GM12878 (cell line): ENCODE data around the gene PRR15. TPM values are rescaled to one million over a fixed set of nuclear protein-coding genes. Genes with fewer than 3 reads are reported as not detected.

Source experiments
- ATAC-seq: fragments of 200-7000 bp; cut with Tn5 transposase; 3 replicates; pipeline ENCODE4 v1.9.1; 2020; ENCODE audit warnings: mild to moderate bottlenecking, moderate library complexity
- BruUV-seq: library from RNA; stranded (reverse); fragments of 400-500 nt; replicated peaks from 2 replicates; lab custom pipeline; 2021; lab: Mats Ljungman, UMichigan
- CTCF ChIA-PET: fragments of 300-600 bp; sonication (Branson Sonifier 250); formaldehyde crosslinking; extraction: SDS; loops from one replicate; lab custom pipeline; 2021; ENCODE audit warnings: inconsistent platforms; lab: Yijun Ruan, JAX
- POLR2A ChIA-PET: fragments of 350-600 bp; formaldehyde crosslinking; extraction: SDS; loops from one replicate; lab custom pipeline; 2021; ENCODE audit warnings: inconsistent platforms; lab: Charles Lee
- RAD21 ChIA-PET: fragments of 300-600 bp; sonication (Branson Sonifier 250); formaldehyde crosslinking; loops from one replicate; lab custom pipeline; 2023; ENCODE audit warnings: antibody characterized with exemption; ENCODE audit not compliant: unreplicated experiment; lab: Charles Lee
- SMC1A ChIA-PET: fragments of 300-600 bp; sonication (Branson Sonifier 250); formaldehyde crosslinking; loops from one replicate; lab custom pipeline; 2023; ENCODE audit not compliant: unreplicated experiment, uncharacterized antibody; lab: Charles Lee
- DNase-seq: peaks from one replicate; pipeline ENCODE4 v3.0.0-alpha.2; 2011; ENCODE audit warnings: low read depth, low spot score
- FAIRE-seq: peaks from 3 replicates; lab custom pipeline; 2011; peaks lifted over from hg19 to GRCh38; lab: Jason Lieb, UNC
- H2AFZ ChIP-seq: 2 replicates; pipeline ENCODE4 v1.6.0; 2011; ENCODE audit warnings: low read depth, low read length, control low read depth; ENCODE audit not compliant: control insufficient read depth
- H3K27ac ChIP-seq: 2 replicates; pipeline ENCODE4 v1.5.1; 2011; ENCODE audit warnings: control low read depth; ENCODE audit not compliant: control insufficient read depth, insufficient read depth
- H3K27me3 ChIP-seq, 2 experiments: replicated peaks in 1 of 2; 2 replicates each; pipeline versions ENCODE4 v1.6.0 to v1.6.1; 2011; ENCODE audit warnings: low read length in 1 of 2; ENCODE audit not compliant: control insufficient read depth in 2 of 2, insufficient read depth in 2 of 2
- H3K36me3 ChIP-seq, 2 experiments: 2 replicates each; pipeline ENCODE4 v1.5.1; 2011; ENCODE audit warnings: low read length in 1 of 2; ENCODE audit not compliant: control insufficient read depth in 2 of 2, insufficient read depth in 2 of 2
- H3K4me1 ChIP-seq: 2 replicates; pipeline ENCODE4 v1.6.1; 2011; ENCODE audit warnings: mild to moderate bottlenecking, low read length, moderate library complexity, mixed read lengths; ENCODE audit not compliant: control insufficient read depth, insufficient read depth
- H3K4me2 ChIP-seq: 2 replicates; pipeline ENCODE4 v1.6.0; 2011; ENCODE audit warnings: control low read depth; ENCODE audit not compliant: control insufficient read depth, insufficient read depth
- H3K4me3 ChIP-seq: fragments of 200-600 bp; sonication (generic); 2 replicates; pipeline ENCODE4 v1.5.1; 2016
- H3K79me2 ChIP-seq: 2 replicates; pipeline ENCODE4 v1.6.0; 2011; ENCODE audit warnings: low read length; ENCODE audit not compliant: control insufficient read depth, insufficient read depth
- H3K9ac ChIP-seq: 2 replicates; pipeline ENCODE4 v1.8.0; 2011; ENCODE audit warnings: low read length, control low read depth, mixed read lengths; ENCODE audit not compliant: control insufficient read depth, insufficient read depth
- H3K9me3 ChIP-seq: replicated peaks from 3 replicates; pipeline ENCODE4 v1.5.1; 2011; ENCODE audit warnings: mild to moderate bottlenecking, low read length; ENCODE audit not compliant: control insufficient read depth, insufficient read depth
- H4K20me1 ChIP-seq: 2 replicates; pipeline ENCODE4 v1.6.0; 2011; ENCODE audit not compliant: control insufficient read depth, insufficient read depth
- ATF7 ChIP-seq: fragments of 450-650 bp; IDR thresholded peaks from 2 replicates; pipeline ENCODE4 v1.6.1; 2016; ENCODE audit warnings: low read depth, mild to moderate bottlenecking
- BACH1 ChIP-seq: fragments of 450-650 bp; IDR thresholded peaks from 2 replicates; pipeline ENCODE4 v1.6.1; 2017; ENCODE audit warnings: mild to moderate bottlenecking, borderline replicate concordance
- BCLAF1 ChIP-seq: fragments of 450-650 bp; IDR thresholded peaks from 2 replicates; pipeline ENCODE4 v1.6.1; 2017; ENCODE audit warnings: antibody characterized with exemption, mild to moderate bottlenecking, moderate library complexity
- CBFB ChIP-seq: IDR thresholded peaks from 2 replicates; pipeline ENCODE4 v1.6.1; 2016; ENCODE audit warnings: antibody characterized with exemption, low read depth
- CBX3 ChIP-seq: fragments of 200-600 bp; sonication (generic); IDR thresholded peaks from 2 replicates; pipeline ENCODE4 v1.6.1; 2016; ENCODE audit warnings: low read depth, borderline replicate concordance
- E2F8 ChIP-seq: fragments of 450-650 bp; IDR thresholded peaks from 2 replicates; pipeline ENCODE4 v1.6.1; 2018; ENCODE audit warnings: mild to moderate bottlenecking, low read depth, moderate library complexity; ENCODE audit not compliant: partially characterized antibody
- GATAD2B ChIP-seq: fragments of 450-650 bp; conservative IDR thresholded peaks from 2 replicates; pipeline ENCODE4 v1.6.1; 2017; ENCODE audit warnings: low read depth, mild to moderate bottlenecking, moderate library complexity
- HDAC2 ChIP-seq: fragments of 200-600 bp; sonication (generic); IDR thresholded peaks from 2 replicates; pipeline ENCODE4 v1.6.1; 2017
- KLF5 ChIP-seq: fragments of 450-650 bp; IDR thresholded peaks from 2 replicates; pipeline ENCODE4 v1.6.1; 2014; ENCODE audit warnings: mild to moderate bottlenecking; ENCODE audit not compliant: partially characterized antibody
- MAX ChIP-seq: IDR thresholded peaks from 2 replicates; pipeline ENCODE4 v1.6.1; 2012; ENCODE audit warnings: low read depth, low read length, improper control_type of control experiment
- MTA3 ChIP-seq: IDR thresholded peaks from 2 replicates; pipeline ENCODE4 v1.6.1; 2012; ENCODE audit warnings: low read length, inconsistent platforms, borderline replicate concordance
- POLR2A ChIP-seq: IDR thresholded peaks from 2 replicates; pipeline ENCODE4 v1.6.1; 2011; ENCODE audit warnings: low read depth, mild to moderate bottlenecking, low read length
- ZBTB11 ChIP-seq: fragments of 450-650 bp; formaldehyde crosslinking; IDR thresholded peaks from 2 replicates; pipeline ENCODE4 v1.5.0; 2022; ENCODE audit warnings: mild to moderate bottlenecking, missing genetic modification characterization
- ZSCAN29 ChIP-seq: fragments of 450-650 bp; IDR thresholded peaks from 2 replicates; pipeline ENCODE4 v1.6.1; 2017; ENCODE audit warnings: mild to moderate bottlenecking, moderate library complexity
- WGBS: methylation state at CpG from one replicate; pipeline ENCODE4 v1.1.6; 2016; ENCODE audit warnings: low lambda C conversion rate; ENCODE audit not compliant: insufficient replicate concordance, insufficient coverage; ENCODE audit errors: missing lambda C conversion rate; 5-methylcytosine and 5-hydroxymethylcytosine counted together
- in situ Hi-C: fragments of 300-500 bp; cut with MboI; formaldehyde crosslinking; loops from 9 replicates; pipeline ENCODE4 v1.14.3; 2018; ENCODE audit warnings: mixed read lengths
- intact Hi-C: fragments of 100-400 bp; cut with micrococcal nuclease; formaldehyde crosslinking; loops from one replicate; pipeline ENCODE4 v1.14.2; 2022; ENCODE audit not compliant: unreplicated experiment
- polyA plus RNA-seq, 11 experiments: library from polyadenylated mRNA; depleted of rRNA in 4 of 11; unstranded in 6 of 11; stranded (reverse) in 5 of 11; fragments of >200 nt; fragmentation: Nextera tagmentation in 4 of 11; fragmentation: Illumina TruSeq in 1 of 11; extraction: Ambion mirVana in 4 of 11; extraction: Trizol in 1 of 11; gene quantifications; 1 replicate in 1 of 11; 2 replicates in 10 of 11; pipeline versions ENCODE4 v1.2.1 to v1.2.3, GENCODE V29; 2011 to 2016; ENCODE audit warnings: inconsistent platforms in 2 of 11, missing spikeins in 2 of 11, low read depth in 1 of 11
- total RNA-seq, 4 experiments: library from RNA; depleted of rRNA in 3 of 4; stranded (reverse); fragments of >200 nt in 3 of 4; fragmentation: Illumina TruSeq in 1 of 4; extraction: Trizol in 1 of 4; gene quantifications; 2 replicates each; pipeline versions ENCODE4 v1.2.1 to v1.2.3, GENCODE V29; 2013 to 2021

PRR15 gene
- total and polyA plus RNA-seq, 10 of the 15 experiments (the other 5 are each of a cell fraction or from before 2014, with no cell fraction given), result not detected

GRCh38 chr7:29565982-29566746 is 2.5 kb downstream of the PRR15 start:
- ATAC-seq (no peak), FAIRE-seq (no peak), DNase-seq (no peak)
- ChIA-PET POLR2A (no interaction called here), CTCF (no interaction called here), RAD21 (no interaction called here), SMC1A (no interaction called here)
- no peaks in the 10 kb centered on the region for H4K20me1 ChIP-seq
- H3K36me3 ChIP-seq, result no peaks in the 10 kb centered on the region
- H2AFZ ChIP-seq, result no peak overlapping the region
- no peak overlapping the region for H3K4me3 ChIP-seq
- no TSS peak for BruUV-seq
- H3K79me2 ChIP-seq, result no peaks in the 10 kb centered on the region
- in situ Hi-C loops, result no loop called here
- no peak overlapping the region for H3K27ac ChIP-seq
- intact Hi-C loops, result no loop called here
- H3K4me1 ChIP-seq, result no peaks in the 10 kb centered on the region
- 8% methylated on average over 49 of the region's 56 CpGs for WGBS
- H3K9ac ChIP-seq, result no peak overlapping the region
- H3K9me3 ChIP-seq, result no peaks in the 10 kb centered on the region; the same call in 2 of the 3 replicates
- peaks cover 12 to 27% of the 10 kb centered on the region in 2 experiments for H3K27me3 ChIP-seq
- no peak overlapping the region for H3K4me2 ChIP-seq
- TF ChIP-seq ZSCAN29 (no peak), KLF5 (no peak), MTA3 (no peak), BACH1 (no peak), GATAD2B (no peak), MAX (no peak), CBFB (no peak), CBX3 (no peak), HDAC2 (no peak), POLR2A (no peak), ZBTB11 (CRISPR knock-in tag) (no peak), E2F8 (no peak), BCLAF1 (no peak), ATF7 (no peak)
- TF ChIP-seq, all 136 proteins: peak for 0
